Stimulated activated CD8-positive, alpha-beta memory T cell treated with anti-CD3 and anti-CD28 coated beads, Interleukin-4, amount 100 ng/mL, for 48 hours (primary cell): ENCODE data around the gene TPO.

ENCODE experiments used
- DNase-seq: peaks from one replicate; pipeline ENCODE4 v3.0.0-alpha.2; 2020

Gene TPO

DNA sequence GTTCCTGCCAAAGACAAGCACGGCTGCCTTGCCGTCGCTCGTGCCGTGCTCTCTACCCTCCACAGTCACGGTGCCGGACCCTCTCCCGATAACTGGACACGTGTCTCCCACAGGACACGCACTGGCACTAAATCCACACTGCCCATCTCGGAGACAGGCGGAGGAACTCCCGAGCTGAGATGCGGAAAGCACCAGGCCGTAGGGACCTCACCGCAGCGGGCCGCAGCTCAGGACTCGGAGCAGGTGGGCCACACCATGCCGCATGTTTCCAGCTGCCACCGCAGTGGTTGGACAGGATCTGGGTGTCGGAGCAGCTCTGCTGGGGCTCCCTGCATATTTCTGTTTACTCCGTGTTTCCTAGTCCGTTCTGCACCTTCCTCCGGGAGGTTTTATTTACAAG is 127.2 kb downstream of the TPO start:
- DNase-seq: no peak

DNA sequence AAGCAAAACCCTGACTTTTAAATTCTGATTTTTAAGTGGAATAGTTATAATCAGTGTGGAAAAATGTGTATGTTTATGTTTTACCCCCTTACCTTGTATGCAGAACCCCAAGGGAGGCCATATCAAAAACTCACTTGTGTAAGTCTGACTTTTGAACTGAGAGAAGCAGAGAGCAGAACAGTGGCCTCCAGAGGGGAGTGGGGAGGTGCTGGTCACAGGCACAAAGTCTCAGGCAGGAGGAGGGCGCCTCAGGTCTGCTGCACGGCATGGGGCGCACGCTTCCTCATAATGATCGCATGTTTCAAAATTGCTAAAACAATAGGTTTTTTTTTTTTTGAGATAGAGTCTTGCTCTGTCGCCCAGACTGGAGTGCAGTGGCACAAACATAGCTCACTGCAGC is 127.8 kb downstream of the TPO start:
- no peak for DNase-seq

DNA sequence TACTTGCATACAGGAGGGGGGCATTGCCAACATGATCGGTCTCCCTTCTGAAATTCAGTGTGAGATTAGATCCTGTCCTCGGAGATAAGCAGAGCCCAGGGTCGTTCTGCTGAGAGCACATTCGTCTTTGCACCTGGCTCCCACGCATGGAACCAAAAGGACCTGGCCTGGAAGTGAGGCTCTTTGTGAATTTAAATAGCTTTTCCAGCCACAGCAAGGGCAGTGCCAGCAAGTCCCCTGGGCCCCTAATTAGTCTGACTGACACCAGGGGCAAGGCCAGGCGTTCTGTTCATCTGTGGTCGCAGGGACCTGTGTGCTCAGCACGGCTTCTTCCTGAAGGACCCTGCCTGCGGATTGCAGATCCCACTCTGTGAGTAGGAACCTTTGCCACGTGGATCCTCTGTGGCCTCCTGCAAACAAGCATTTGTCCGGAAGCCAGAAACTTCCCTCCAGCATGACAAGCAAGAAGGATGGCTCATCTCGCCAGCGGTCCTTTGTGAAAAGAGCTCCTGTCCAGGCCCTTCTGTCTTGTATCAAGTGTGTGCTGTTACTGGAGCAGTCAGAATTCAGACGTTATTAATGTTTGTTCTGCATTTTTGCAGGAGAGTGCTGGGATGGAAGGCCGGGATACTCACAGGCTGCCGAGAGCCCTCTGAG is 128.7 kb downstream of the TPO start:
- DNase-seq: no peak

DNA sequence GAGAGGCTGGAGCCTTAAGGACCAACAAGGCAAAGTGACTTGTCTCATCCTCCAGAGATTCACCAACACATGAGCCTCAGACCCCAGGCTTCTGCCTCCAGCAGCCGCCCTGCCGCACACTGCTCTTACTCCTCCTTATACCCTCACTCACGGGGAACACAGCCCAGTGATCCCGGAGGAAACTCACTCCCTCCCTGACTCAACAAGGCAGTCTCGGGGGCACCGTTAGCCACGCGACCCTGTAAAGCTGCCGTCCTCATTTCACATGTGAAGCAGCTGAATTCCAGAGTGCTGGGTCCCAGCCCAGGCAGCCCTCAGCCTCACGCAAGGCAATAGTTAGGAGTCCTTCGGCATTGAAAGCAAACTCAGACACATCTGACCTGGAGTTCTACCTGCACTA is 129.7 kb downstream of the TPO start:
- DNase-seq: no peak

DNA sequence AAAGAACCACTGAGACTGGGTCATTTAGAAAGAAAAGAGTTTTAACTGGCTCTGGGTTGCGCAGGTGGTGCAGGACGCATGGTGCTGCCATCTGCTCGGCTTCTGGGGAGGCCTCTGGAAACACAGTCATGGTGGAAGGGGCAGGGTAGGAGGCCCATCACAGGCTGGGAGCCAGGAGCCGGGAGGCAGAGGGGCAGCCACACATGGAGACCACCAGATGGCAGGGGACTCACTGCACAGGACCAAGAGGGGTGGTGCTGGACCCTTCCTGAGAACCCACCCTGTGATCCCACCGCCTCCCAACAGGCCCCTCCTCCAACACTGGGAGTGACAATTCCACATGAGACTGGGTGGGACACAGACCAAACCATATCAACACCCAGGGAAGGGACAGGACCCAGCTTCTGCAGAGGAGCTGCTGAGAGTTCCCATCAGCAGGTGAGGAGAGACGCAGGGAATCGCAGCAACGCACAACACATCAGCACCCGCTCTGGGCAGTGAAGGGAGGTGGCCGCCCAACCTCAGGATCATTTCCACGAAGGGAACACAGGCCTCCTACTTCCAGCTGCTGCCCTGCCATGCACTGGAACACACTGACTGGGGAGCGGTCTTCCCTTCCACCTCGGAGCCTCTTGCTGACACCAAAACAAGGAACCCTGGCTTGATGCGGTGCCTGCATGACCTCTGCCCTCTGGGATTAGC is 130.7 kb downstream of the TPO start:
- DNase-seq: no peak

DNA sequence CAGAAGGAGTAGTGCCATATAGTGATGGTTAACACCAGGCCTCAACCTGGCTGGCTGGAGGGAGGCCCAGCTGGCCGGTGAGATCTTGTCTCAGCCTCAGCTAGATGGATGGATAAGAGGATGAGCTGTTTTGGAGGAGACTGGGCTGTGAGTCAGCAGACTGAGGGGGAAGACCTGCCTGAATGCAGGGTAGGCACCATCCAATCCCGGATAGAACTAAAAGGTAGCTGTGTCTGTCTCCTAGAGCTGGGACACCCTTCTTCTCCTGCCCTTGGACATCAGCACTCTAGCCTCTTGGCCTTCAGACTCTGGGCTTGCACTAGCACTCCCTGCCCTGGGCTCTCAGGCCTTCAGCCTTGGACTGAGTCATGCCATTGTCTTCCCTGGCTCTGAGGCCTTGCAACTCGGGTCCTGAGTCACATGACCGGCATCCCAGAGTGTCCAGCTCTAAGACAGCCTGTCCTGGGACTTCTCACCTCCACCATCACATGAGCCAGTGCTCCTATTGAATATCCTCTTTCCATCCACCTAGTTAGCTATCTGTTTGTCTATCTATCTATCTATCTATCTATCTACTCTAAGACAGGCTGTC is 131.3 kb downstream of the TPO start:
- DNase-seq: no peak

DNA sequence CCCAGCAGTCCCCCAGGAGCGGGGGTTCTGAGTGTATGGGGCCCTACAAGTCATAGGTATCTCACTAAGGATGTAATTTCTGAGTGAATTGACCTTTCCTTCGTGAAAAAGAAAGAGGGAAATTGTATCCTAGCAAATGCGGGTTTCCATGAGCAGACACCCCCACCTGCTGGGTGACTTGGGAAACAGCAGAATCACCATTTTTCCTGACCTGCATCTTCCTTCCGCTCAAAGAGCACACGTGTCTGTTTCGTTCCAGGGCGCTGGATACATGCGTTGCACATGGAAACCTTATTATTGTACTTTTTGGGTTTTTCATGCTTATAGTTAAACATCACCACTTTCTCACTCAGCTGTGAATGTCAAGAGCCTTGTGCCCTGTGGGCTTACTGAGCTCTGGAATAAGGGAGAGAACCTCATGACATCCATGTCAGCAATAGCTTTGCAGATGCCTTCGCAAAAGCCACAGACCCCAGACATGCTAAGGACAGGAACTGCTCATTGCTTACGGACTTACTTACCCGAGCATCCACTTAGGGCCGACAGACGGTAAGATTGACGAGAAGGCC is 132.8 kb downstream of the TPO start:
- peak; percentile 59 for DNase-seq

DNA sequence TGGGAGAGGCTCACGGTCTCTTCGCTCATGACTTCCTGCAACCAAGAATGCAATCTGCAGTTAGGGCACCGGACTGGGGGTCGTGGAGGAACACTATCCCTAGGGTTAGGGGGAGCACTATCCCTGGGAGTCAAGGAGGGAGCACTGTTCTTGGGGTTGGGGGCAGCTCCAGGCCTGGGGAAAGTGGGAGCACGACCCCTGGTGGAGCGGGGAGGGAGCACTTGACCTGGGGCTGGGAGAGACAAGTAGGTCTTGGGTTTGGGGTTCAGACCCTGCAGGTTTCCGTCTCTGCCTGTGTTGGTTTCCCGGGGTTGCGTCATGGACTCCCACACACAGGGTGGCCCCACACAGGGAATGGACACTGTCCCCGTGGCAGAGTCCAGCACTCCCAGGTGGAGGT is 133.6 kb downstream of the TPO start:
- DNase-seq: no peak

DNA sequence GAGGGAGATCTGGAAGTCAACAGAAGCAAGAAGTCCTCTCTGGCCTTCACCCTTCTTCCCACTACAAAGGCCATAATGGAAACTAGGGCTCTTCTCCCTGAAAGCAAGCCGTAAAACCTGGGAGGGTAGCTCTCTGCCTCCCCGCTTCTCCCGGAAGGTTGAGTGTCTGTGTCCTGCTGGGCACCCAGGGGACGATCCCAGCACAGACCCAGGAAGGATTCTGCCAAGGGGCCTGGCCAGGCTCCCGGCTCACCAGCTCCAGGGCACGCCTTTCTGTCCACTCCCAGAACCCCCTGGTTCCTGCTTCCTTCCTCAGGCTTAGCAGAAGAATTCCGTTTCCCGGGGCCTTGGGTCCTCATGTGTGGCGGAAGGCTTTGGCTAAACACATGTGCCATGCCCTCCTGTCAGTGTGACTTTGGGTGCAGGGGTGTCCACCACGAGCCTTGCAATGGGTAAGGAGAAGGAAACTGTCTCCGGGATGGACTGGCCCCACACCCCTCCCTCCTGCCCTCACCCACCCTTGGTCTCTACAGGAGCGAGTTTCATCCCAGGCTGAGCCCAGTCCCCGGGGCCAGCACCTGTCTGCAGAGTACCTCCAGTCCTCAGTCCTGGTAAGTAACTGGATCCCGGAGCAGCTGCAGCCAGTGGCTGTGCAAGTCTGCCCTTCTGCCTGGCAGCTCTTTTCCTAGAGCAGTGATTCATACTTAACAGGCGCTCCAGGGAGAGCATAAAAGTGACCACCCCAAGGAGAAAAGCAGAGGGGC is 135.8 kb downstream of the TPO start:
- no peak for DNase-seq

DNA sequence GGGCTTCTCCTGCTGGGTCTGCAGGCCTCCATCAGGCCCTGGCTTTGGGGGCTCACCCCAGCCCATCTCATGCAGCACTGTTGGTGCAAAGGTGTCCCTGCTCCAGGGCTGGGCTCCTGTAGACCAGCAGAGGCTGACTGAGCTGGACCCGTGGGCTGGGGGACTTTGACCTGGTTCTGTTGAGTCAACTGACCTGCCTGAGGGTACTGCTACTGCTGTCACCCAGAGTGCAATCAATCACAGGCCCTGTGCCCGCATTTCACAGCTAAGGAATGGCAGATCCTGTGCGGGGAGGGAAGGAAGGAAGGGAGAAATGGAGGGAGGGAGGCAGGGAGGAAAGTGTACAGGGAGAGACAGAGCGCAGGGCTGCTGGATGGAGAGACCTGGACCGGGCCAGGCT is 136.8 kb downstream of the TPO start:
- DNase-seq: no peak

DNA sequence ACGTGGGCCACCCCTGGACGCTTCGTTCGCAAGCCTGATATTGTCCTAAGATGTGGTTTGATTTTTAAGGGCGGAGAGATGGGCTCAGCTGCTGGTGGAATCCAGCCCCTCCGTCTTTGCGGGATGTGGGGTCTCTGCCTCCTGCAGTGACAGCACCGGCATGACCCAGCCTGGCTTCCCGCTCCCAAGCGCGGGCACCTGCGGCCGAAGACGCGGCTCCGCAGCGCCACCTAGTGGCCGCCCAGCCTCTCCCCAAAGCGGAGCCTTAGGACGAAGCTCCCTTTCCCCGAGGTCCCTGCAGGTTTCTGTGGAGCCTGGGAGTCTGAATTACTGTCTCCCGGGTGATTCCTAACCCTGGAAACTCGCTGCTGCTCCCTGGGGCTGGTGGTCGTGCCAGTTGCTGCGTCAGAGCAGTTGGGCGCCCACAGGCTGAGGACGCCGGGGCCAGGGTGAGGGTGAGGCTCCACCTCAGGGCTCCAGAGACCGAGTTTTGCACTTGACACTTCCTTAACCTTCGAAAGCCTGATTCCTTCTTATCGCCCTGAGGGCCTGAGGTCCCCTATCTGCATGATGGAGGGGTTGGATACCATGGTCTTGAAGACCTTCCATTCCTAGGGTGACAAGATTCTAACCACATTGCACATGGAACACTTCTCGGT is 137.5 kb downstream of the TPO start:
- DNase-seq: peak; percentile 82

DNA sequence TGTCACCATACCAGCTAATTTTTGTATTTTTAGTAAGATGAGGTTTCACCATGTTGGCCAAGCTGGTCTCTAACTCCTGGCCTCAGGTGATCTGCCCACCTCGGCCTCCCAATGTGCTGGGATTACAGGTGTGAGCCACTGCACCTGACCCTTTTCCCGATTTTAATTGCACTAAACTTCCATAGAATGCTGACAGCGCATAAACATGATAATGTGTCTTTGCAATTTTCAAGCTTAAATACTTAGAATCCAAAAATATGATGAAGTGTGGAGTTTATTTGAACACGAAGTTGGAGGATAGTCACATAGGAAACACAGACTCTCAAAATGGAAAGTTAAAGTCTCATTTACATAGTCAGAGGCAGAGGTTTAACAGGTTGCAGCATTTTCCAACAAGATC is 138.6 kb downstream of the TPO start:
- DNase-seq: no peak

DNA sequence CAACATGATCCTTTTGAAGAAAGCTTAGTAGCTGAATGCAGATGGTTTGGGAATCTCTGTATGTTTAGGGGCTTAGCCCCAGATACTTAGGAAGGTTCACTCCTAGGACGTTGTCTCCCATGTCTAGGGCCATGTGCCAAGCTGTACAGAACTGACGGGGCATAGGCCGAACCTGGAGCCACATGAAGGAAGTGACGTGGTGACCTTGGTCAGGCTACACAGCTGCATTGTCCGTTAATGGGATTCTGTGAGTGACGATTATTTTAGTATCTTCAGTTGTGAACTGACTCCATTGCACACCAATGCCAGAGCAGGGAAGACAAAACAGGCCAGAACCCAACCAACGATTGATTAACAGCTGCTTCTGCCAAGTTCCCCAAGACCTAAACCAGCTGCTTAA is 139.3 kb downstream of the TPO start:
- no peak for DNase-seq

DNA sequence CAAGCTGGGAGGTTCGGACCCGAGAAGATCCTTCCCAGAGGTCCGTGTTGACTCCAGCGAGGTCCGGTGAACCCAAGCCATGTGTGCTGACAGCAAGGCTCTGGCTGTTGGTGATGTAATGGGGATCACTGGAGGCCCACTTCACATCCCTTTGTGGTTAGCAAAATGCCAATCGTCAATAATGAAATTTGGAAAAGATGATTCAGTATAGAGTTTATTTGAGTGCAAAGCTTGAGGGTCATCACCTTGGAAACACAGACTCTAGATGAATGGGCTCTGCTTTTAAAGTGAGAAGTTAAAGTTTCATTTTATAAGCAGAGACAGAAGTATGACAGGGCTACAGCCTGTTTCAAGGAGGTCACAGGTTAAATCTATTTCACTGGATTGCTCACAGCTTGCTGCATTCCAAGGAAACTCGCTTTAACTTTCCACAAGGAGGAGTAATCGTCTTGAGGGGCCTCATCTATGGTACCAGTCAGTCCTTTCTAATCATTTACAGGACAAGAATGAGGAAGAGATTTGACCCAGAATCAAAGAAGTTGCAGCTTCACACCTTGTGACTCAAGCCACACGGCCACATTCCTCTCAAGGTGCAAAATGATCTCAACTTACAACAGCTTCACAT is 140.5 kb downstream of the TPO start:
- DNase-seq: no peak

DNA sequence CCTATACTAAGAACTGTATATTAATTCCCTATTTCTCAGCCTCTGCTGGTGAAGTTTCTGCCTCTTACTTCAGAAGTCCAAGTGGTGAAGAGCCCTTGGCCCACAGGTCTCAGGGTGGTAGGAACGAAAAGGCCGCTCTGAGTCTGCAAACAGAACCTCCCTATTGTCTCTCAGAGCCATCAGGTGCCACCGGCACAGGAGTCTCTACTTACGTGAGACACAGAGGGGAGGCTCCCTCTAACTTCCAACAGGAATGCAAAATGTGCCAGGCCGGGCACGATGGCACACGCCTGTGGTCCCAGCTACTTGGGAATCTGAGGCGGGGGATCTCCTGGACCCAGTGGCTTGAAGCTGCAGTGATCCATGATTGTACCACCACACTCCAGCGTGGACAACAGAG is 143.0 kb downstream of the TPO start:
- DNase-seq: no peak

DNA sequence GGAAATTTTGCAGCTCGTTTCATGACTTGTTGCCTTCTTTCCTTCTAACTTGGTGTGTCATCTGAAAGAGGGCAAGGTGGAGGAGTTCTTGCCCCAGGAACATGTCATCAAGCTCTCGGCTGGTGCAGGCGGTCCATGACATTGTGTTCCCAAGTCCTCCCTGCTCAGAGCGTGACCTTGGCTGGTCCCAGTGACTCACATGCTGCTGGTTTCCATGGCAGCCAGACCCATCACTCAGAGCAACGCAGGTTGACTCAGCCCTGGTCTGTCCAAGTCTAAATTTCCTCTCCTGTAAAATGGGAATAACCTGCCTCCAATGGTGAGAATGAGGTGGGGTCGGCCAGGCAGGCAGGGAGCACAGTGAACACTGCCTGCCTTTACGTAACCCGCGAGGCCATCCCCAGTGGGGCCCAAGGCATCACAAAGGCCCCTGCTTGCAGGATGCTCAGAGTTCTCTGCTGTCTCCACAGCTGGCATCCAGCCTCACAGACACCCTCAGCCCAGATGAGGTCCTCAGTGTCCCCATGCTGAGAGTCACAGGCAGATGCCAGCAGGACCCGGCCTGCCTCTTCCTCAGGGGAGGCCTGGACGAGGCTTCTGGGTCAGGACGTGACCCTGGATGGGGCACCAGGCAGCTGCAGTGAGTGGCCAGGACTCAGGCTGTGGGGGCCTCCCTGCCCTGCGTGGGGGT is 143.7 kb downstream of the TPO start:
- DNase-seq: no peak

DNA sequence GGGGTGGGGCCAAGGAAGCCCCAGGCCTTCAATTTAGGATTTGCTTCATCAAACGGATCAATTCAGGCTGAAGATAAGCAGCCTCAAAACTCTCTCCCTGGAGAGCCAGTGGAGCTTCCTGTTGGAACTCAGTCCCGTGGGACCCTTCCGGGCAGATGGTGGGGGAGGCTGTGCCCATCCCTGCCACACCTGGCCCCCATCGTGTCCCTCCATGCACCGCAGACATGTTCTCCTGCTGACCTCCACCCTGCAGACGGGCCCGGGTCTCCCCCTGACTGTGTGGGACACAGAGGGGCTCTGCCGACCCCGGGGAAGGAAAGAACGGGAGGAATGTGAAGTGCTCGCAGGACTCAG is 144.2 kb downstream of the TPO start:
- no peak for DNase-seq

DNA sequence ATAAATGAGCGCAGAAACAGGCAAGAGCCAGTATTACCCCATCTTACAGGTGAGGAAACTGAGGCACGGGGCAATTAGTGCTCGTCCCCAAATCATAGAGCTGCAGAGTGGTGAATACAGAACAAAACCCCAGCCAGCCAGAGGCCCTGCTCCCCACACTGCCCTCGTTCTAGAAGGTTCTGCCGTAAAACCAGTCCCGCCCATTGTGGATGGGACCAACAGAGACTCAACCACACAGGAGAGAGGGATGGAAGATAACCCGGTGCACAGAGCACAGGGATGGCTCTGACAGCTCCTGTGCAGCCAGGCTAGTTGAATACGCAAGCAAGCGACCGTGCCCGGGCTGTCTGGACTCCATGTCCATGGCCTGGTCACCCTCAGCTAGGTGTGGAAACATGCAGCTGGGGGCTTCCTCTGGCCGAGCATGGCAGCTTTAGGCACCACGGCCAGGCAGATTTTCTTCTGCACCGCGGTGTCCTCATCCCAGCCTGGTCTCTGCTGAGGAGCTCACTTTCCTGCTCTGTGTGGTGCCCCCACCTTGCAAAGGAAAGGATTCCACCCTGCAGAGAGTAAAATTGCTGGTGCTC is 146.4 kb downstream of the TPO start:
- DNase-seq: no peak

DNA sequence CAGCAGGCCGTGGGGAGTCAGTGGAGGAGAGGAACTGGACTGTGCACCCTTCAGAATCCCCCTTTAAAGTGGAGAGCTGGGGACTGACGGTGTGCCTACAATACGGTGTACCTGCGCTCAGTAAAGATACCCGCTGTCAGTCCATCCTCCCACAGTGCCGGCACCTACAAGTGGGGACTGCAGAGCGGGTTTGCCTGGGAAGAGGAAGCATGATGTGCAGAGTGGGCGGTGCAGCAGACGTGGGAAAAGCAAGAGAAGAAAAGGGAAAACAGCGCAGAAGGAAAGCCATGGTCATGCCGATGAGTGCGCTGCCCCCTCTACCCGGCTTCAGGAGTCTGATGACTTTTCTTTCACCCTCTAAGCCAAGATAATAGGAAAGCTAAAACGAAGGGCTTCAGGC is 148.0 kb downstream of the TPO start:
- DNase-seq: no peak

DNA sequence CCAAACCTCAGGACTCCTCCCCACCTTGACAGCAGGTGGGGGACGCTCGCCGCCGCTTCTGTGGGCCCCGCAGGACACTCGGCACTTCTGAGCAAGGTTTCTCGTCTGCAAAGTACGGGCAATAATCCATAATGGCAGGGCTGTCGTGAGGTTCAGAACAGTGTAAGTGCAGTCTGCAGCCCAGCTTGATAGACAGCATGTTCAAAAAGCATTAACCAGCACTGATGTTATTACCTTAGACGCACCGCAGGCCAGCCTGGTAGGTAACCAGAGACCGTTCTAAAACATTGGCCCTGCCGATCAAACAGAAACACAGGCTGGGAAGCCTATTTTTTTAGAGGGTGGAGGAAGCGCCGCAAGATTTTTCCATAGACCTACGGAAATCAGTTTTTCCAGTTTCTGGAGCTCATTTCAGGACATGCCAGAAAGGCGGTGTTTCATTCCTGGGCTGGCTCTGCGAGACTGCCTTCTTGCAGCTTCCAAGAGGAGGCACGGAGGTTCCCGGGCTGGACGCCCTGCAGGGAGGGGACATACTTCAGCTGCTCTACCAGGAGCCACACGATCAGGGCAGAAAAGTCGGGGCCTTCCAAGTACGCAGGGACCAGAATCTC is 148.7 kb downstream of the TPO start:
- DNase-seq: no peak
